ENCODE data around the gene FAM83C.

The FAM83C gene

GRCh38 chr20:35283441-35284266 is 8.6 kb downstream of the FAM83C start:
- peak in 1 of 2 experiments; percentile 24 for DNase-seq

- no peak for DNase-seq
These were observed 10.6 kb downstream of the FAM83C start for GRCh38 chr20:35281506-35282101.

- no peak for DNase-seq
These were observed 11.7 kb downstream of the FAM83C start for GRCh38 chr20:35280523-35280922.

GRCh38 chr20:35279533-35280174 is 12.6 kb downstream of the FAM83C start:
- no peak for DNase-seq

GRCh38 chr20:35279040-35279439 is 13.2 kb downstream of the FAM83C start:
- no peak for DNase-seq

- DNase-seq = peak; percentile 84 to 87
These were observed 14.5 kb downstream of the FAM83C start, which contains the start of gene MMP24OS for GRCh38 chr20:35277531-35278395. TSS of gene MMP24OS (minus strand) at chr20:35278122. CDS start at chr20:35277929, 193 bp downstream.

- DNase-seq = no peak
These were observed 15.1 kb downstream of the FAM83C start for GRCh38 chr20:35277127-35277526.

DNA sequence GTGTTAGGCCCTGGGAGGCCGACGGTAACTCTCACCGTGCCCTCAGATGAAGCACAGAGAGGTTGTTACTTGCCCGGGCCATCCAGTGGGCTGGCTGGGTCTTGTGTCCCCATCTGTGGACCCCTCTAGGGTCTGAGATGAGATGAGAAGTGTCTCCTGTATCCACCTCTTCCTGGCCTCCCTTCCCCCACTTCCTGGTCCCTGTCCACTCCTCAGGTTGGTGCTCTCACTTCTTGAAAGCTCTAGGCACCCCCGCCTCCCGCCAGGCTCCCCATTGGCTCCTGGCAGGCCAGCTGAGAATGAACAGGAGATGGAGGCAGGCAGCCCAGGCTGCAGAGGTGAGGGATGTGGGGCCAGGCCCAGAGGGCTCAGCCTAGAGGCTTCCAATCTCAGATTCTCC is 15.8 kb downstream of the FAM83C start:
- no peak for DNase-seq

DNA sequence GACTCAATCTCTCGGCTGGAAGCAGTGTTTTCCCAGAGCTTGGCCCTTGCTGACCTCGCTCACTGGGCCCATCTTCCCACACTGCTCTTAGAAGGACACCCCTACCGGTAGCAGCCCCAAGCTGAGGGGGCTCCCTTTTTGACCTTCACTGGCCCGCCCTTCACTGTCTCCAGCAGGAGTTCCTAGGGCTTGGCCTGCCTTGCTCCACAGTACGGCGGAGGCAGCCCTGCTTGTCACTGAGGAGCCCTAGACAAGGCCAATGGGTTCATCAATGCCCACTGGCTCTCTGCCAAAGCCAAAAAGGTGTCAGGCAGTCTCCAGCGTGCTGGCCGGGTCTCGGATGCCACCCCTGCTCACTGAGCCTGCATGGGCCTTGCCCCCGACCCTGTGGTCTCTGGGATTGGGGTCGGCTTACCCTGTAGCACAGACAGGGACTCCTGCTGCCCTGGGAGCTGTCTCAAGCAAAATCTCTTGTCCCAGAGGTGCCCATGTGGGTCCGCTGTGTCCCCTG is 16.4 kb downstream of the FAM83C start:
- DNase-seq = no peak

DNA sequence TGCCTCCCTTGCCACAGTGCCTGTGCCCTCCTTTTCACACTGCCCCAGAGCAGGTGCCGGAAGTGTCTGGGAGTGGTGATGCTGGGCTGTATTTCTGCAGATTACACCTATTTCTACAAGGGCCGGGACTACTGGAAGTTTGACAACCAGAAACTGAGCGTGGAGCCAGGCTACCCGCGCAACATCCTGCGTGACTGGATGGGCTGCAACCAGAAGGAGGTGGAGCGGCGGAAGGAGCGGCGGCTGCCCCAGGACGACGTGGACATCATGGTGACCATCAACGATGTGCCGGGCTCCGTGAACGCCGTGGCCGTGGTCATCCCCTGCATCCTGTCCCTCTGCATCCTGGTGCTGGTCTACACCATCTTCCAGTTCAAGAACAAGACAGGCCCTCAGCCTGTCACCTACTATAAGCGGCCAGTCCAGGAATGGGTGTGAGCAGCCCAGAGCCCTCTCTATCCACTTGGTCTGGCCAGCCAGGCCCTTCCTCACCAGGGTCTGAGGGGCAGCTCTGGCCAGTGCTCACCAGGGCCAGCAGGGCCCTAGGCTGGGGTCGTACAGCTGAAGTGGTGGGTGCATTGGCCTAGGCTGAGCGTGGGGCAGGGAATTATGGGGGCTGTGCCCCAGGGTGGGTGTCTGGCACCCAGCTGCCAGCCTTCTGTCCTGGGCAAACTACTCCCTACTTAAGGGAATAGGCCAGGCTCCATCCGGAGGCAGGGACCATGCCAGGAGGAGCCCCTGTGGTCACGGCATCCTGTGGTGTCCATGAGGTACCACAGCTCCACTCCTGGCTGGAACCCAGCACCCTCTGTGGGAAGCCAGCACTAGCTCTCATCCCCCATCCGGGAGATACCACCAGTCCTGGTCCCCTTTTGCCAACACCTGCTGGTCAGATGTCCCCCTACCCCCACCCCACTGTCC is 17.8 kb downstream of the FAM83C start:
- DNase-seq = no peak

- no peak for DNase-seq
These were observed 18.6 kb downstream of the FAM83C start for GRCh38 chr20:35273449-35274171.

- no peak for DNase-seq
These were observed 20.3 kb downstream of the FAM83C start for GRCh38 chr20:35271904-35272303.

GRCh38 chr20:35271073-35271882 is 20.9 kb downstream of the FAM83C start:
- DNase-seq = no peak

GRCh38 chr20:35270021-35270902 is 22.0 kb downstream of the FAM83C start:
- DNase-seq = no peak

- peak; percentile 46 to 62 for DNase-seq
These were observed 23.0 kb downstream of the FAM83C start for GRCh38 chr20:35269055-35269781.

GRCh38 chr20:35267092-35267491 is 25.1 kb downstream of the FAM83C start:
- no peak for DNase-seq

- DNase-seq = peak; percentile 17 to 21
These were observed 27.5 kb downstream of the FAM83C start for GRCh38 chr20:35264755-35265154.
